Cardiac muscle cell (in vitro differentiated cells and primary cell): ENCODE data around the gene RPGRIP1L. TPM values are rescaled to one million over a fixed set of nuclear protein-coding genes. Genes with fewer than 3 reads are reported as not detected.

Experiments used
- DNase-seq, 2 donors: peaks; one replicate each; pipeline versions ENCODE4 v3.0.0 to v3.0.0-alpha.2; 2010 to 2017; ENCODE audit warnings: low read depth in 1 of 2, low spot score in 1 of 2
- H3K27ac ChIP-seq: fragments of 200-600 bp; sonication (generic); 2 replicates; pipeline ENCODE4 v1.5.1; 2016
- H3K27me3 ChIP-seq: fragments of 200-600 bp; sonication (generic); 2 replicates; pipeline ENCODE4 v1.6.0; 2016; ENCODE audit warnings: control low read depth
- H3K36me3 ChIP-seq: fragments of 200-600 bp; sonication (generic); 2 replicates; pipeline ENCODE4 v1.5.1; 2016; ENCODE audit warnings: control low read depth
- H3K4me1 ChIP-seq: fragments of 200-600 bp; sonication (generic); 2 replicates; pipeline ENCODE4 v1.8.1; 2017; ENCODE audit warnings: low read depth, mild to moderate bottlenecking, mixed run types
- H3K4me3 ChIP-seq: fragments of 200-600 bp; sonication (generic); 2 replicates; pipeline ENCODE4 v1.5.1; 2016; ENCODE audit warnings: mild to moderate bottlenecking
- H3K9me3 ChIP-seq: fragments of 200-600 bp; sonication (generic); 2 replicates; pipeline ENCODE4 v1.5.1; 2017; ENCODE audit warnings: low read depth, mild to moderate bottlenecking, control low read depth
- polyA plus RNA-seq: library from polyadenylated mRNA; unstranded; fragments of >200 nt; fragmentation: Nextera tagmentation; extraction: Ambion mirVana; gene quantifications from 2 replicates; pipeline ENCODE4 v1.2.1, GENCODE V29; 2016
- total RNA-seq: library from RNA; depleted of rRNA; stranded (reverse); fragments of >200 nt; gene quantifications from 2 replicates; pipeline ENCODE4 v1.2.3, GENCODE V29; 2016
- TF ChIP-seq, protein P1 (sequence below): IDR thresholded peaks from 2 replicates; pipeline ENCODE4 v1.5.1; 2012; ENCODE audit warnings: low read depth, mild to moderate bottlenecking, low read length

Gene RPGRIP1L
- total and polyA plus RNA-seq, 2 experiments from 2014 or later: 10.4 to 11.0 TPM

DNA sequence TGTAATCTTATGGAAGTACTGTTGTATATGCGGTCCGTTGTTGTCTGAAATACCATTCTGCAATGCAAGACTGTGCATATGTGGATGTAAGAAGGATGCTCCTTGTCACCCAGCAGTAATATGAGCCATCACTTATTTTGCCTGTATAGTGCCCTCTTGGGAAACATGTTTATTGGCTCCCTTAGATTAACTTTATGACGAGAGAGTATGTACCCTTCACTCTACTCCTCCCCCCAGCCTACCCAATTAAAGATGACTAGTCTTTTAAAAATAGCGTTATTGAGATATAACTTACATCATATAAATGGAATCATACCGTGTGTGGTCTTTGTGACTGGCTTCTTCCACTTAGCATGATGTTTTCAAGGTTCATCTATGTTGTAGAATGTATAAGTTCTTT lies 33.9 kb upstream of the RPGRIP1L start:
- DNase-seq: no peak
- Histone ChIP-seq H3K27ac (no peak overlapping the region), H3K4me1 (peaks cover 37% of the 10 kb centered on the region), H3K36me3 (no peaks in the 10 kb centered on the region), H3K9me3 (no peaks in the 10 kb centered on the region), H3K4me3 (no peak overlapping the region), H3K27me3 (no peaks in the 10 kb centered on the region)
- TF ChIP-seq, protein P1, sequence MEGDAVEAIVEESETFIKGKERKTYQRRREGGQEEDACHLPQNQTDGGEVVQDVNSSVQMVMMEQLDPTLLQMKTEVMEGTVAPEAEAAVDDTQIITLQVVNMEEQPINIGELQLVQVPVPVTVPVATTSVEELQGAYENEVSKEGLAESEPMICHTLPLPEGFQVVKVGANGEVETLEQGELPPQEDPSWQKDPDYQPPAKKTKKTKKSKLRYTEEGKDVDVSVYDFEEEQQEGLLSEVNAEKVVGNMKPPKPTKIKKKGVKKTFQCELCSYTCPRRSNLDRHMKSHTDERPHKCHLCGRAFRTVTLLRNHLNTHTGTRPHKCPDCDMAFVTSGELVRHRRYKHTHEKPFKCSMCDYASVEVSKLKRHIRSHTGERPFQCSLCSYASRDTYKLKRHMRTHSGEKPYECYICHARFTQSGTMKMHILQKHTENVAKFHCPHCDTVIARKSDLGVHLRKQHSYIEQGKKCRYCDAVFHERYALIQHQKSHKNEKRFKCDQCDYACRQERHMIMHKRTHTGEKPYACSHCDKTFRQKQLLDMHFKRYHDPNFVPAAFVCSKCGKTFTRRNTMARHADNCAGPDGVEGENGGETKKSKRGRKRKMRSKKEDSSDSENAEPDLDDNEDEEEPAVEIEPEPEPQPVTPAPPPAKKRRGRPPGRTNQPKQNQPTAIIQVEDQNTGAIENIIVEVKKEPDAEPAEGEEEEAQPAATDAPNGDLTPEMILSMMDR: no peak

DNA sequence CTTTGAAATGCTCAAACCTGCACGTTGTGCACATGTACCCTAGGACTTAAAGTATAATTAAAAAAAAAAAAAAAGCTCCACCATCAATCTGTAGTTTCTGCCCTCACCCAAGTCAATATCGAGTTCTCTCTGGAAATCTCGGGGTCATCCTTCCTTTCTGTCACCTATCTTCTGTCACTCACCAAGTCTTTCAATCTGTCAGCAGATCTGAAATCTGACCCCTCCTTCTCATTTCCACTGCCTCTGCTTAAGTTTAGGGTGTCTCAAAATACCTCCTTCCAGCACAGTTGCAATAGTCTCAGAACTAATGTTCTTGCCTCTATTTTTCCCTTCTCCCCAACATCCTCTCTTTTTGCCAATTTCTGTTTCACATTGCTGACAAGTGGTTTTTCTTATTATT lies 32.6 kb upstream of the RPGRIP1L start:
- Histone ChIP-seq H3K36me3 (no peaks in the 10 kb centered on the region), H3K4me1 (peaks cover 42% of the 10 kb centered on the region), H3K9me3 (no peaks in the 10 kb centered on the region), H3K4me3 (no peak overlapping the region), H3K27me3 (no peaks in the 10 kb centered on the region), H3K27ac (no peak overlapping the region)
- TF ChIP-seq, protein P1: no peak
- DNase-seq: no peak

DNA sequence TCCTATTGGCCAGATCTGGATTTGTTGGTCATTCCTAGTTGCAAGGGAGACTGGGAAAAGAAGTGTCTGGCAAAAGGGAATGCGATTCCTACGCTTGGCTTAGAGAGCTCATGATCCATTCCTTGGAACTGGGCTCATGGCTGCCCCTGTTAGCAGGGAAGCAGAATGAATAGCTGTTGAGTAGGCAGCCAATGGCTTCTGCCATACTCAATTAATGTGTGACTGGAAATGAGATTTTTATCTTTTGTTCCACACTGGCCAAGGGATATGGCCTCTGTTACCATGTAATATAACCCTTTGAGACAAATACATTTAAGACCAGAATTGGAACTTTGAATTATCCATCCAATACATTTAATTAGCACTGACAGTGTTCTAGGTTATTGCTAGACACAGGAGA lies 31.2 kb upstream of the RPGRIP1L start:
- Histone ChIP-seq H3K4me1 (peaks cover 33% of the 10 kb centered on the region), H3K4me3 (no peak overlapping the region), H3K27ac (no peak overlapping the region), H3K36me3 (no peaks in the 10 kb centered on the region), H3K27me3 (no peaks in the 10 kb centered on the region), H3K9me3 (no peaks in the 10 kb centered on the region)
- TF ChIP-seq, protein P1: no peak
- DNase-seq: no peak

DNA sequence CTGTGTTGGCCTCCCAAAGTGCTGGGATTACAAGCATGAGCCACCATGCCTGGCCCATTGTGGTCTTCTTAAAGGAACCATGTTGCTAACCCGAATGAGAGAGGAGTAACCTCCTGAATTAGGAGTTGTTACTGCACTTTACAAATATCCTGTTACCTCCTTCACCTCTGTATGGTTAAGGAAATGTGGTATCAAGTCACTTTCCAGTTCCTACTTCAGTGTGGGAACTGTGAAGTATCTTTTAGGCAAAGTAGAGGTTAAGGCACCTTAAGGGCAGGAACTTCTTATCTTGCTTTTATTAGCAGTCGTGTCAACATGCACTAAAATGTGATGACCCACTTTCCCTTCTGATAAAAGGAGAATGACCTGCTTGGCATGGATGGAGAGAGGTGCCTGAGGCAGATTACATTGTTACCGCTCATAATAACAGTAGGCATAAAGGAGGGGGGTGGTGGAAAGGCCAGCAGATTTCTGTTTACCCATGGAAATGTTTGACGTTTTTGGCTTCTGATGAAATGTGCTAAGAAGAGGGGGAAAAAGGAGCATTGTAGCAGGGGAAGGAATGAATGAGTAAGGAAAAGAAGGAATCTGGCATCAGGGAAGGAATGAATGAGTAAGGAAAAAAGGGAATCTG lies 28.8 kb upstream of the RPGRIP1L start:
- Histone ChIP-seq H3K4me3 (no peak overlapping the region), H3K9me3 (no peaks in the 10 kb centered on the region), H3K36me3 (no peaks in the 10 kb centered on the region), H3K27me3 (no peaks in the 10 kb centered on the region), H3K27ac (peak overlapping the region; percentile 41), H3K4me1 (peaks cover 33% of the 10 kb centered on the region)
- TF ChIP-seq, protein P1: no peak
- peak; percentile 11 to 22 for DNase-seq

DNA sequence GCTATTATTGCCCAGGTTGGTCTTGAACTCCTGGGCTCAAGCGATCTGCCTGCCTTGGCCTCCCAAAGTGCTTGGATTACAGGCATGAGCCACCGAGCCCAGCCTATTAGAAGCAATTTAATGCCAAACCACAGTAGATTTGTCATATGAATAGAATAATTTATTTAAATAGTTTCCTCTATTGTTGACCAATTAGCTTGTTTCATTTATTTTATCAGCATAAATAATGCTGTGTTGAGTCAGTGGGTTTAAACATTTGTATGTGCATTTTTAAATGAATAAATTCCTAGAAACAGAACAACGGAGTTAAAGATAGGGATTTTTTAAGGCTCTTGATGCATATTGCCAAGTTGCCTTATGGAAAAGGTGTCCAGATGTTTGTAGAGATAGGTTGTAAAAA lies 27.0 kb upstream of the RPGRIP1L start:
- Histone ChIP-seq H3K4me3 (no peak overlapping the region), H3K9me3 (no peaks in the 10 kb centered on the region), H3K36me3 (no peaks in the 10 kb centered on the region), H3K4me1 (peaks cover 35% of the 10 kb centered on the region), H3K27me3 (no peaks in the 10 kb centered on the region), H3K27ac (no peak overlapping the region)
- TF ChIP-seq, protein P1: no peak
- DNase-seq: no peak
